H1 (cell line): ENCODE results near the gene ISL2. TPM values are rescaled to one million over a fixed set of nuclear protein-coding genes. Genes with fewer than 3 reads are reported as not detected.
A peak's percentile ranks its signal among the peaks of the same experiment; 100 is the strongest.

ENCODE experiments used
- BCL11A ChIP-seq, 2 experiments: IDR thresholded peaks; one replicate each; pipeline ENCODE4 v1.6.1; 2011; ENCODE audit warnings: low read depth in 2 of 2, low read length in 2 of 2, mild to moderate bottlenecking in 2 of 2
- BRCA1 ChIP-seq: IDR thresholded peaks from 2 replicates; pipeline ENCODE4 v1.6.1; 2012; ENCODE audit warnings: low read depth, low read length, improper control_type of control experiment
- CBX8 ChIP-seq: fragments of 300-800, 300-1000 bp; sonication (generic); IDR thresholded peaks from 2 replicates; pipeline ENCODE4 v1.7.1; 2016; ENCODE audit warnings: low read depth, low read length, borderline replicate concordance
- CHD7 ChIP-seq: fragments of 300-600 bp; sonication (generic); IDR thresholded peaks from 2 replicates; pipeline ENCODE4 v1.7.1; 2012; ENCODE audit warnings: low read length, moderate library complexity, mild to moderate bottlenecking, inconsistent platforms; ENCODE audit not compliant: insufficient replicate concordance
- GTF2F1 ChIP-seq: IDR thresholded peaks from 2 replicates; pipeline ENCODE4 v1.6.1; 2012; ENCODE audit warnings: low read depth, low read length, improper control_type of control experiment, borderline replicate concordance
- POLR2AphosphoS5 ChIP-seq: IDR thresholded peaks from 2 replicates; pipeline ENCODE4 v1.6.1; 2011; ENCODE audit warnings: low read depth, low read length
- POU5F1 ChIP-seq: IDR thresholded peaks from 2 replicates; pipeline ENCODE4 v1.6.1; 2011; ENCODE audit warnings: low read depth, mild to moderate bottlenecking, low read length, moderate library complexity
- SP1 ChIP-seq: IDR thresholded peaks from 2 replicates; pipeline ENCODE4 v1.6.1; 2011; ENCODE audit warnings: low read depth, low read length
- polyA plus RNA-seq, 7 experiments: library from polyadenylated mRNA; depleted of rRNA in 3 of 7; stranded (reverse) in 5 of 7; unstranded in 2 of 7; fragments of >200 nt in 5 of 7; fragments of 200-250 nt in 2 of 7; gene quantifications; 1 replicate in 5 of 7; 2 replicates in 1 of 7; 4 replicates in 1 of 7; pipeline versions ENCODE4 v1.2.1 to v1.2.3, GENCODE V29; 2011 to 2013; ENCODE audit warnings: missing spikeins in 2 of 7, mixed read lengths in 2 of 7
- total RNA-seq: library from RNA; stranded (reverse); fragmentation: NEBNext Ultra II Directional; extraction: Animal tissue kit (Norgen Biotek cat#: 25700); gene quantifications from 2 replicates; pipeline ENCODE4 v1.2.1, GENCODE V29; 2021

Gene ISL2
- total and polyA plus RNA-seq, 2 of the 8 experiments (the other 6 are each of a cell fraction or from before 2014, with no cell fraction given) = 0.32 to 0.99 TPM

GRCh38 chr15:76311100-76311953, 25.2 kb upstream of the ISL2 start, which contains the start of gene ETFA (continued):
- TF ChIP-seq CBX8 (no peak), POLR2AphosphoS5 (peak; percentile 86), BRCA1 (peak; percentile 96), SP1 (peak; percentile 69; the same call in 1 of the 2 replicates), BCL11A (IDR thresholded peaks at IDR 0.05; ENCODE audit: low read depth in 2 of 2, low read length in 2 of 2) (no peak), GTF2F1 (no peak; the same call in 1 of the 2 replicates), POU5F1 (no peak), CHD7 (no peak)
